HepG2 (cell line): ENCODE data around the gene COBLL1. TPM values are rescaled to one million over a fixed set of nuclear protein-coding genes. Genes with fewer than 3 reads are reported as not detected.

ENCODE experiments used
- ATAC-seq: fragments of 200-7000 bp; cut with Tn5 transposase; 3 replicates; pipeline ENCODE4 v1.9.1; 2020; ENCODE audit warnings: mild to moderate bottlenecking, moderate library complexity
- BruUV-seq: library from RNA; stranded (reverse); fragments of 400-500 nt; replicated peaks from 2 replicates; lab custom pipeline; 2021; lab: Mats Ljungman, UMichigan
- CTCF ChIA-PET: fragments of 300-600 bp; formaldehyde crosslinking; extraction: SDS; loops from one replicate; lab custom pipeline; 2021; ENCODE audit warnings: low total read pairs, inconsistent platforms, low intra/inter-chr PET ratio; lab: Yijun Ruan, JAX
- POLR2A ChIA-PET: fragments of 350-600 bp; sonication (Branson Sonifier 250); formaldehyde crosslinking; loops from one replicate; lab custom pipeline; 2020; ENCODE audit warnings: antibody characterized with exemption, inconsistent platforms; lab: Yijun Ruan, JAX
- DNase-seq: peaks from one replicate; pipeline ENCODE4 v3.0.0-alpha.2; 2015; ENCODE audit warnings: low spot score
- FAIRE-seq: peaks from 3 replicates; lab custom pipeline; 2011; peaks lifted over from hg19 to GRCh38; lab: Jason Lieb, UNC
- H2AFZ ChIP-seq: one replicate; pipeline ENCODE4 v1.6.1; 2011; ENCODE audit warnings: low read length, inconsistent platforms
- H3K27ac ChIP-seq: fragments of 300-600 bp; 3 replicates; pipeline ENCODE4 v1.8.0; 2011; ENCODE audit warnings: mixed run types, mild to moderate bottlenecking, mixed read lengths, low read length, inconsistent platforms; ENCODE audit not compliant: insufficient read depth; ENCODE audit errors: extremely low read length
- H3K27me3 ChIP-seq, 2 experiments: fragments of 200-600 bp in 1 of 2; 2 replicates in 1 of 2; 3 replicates in 1 of 2; pipeline versions ENCODE4 v1.6.0 to v1.8.0; 2011; ENCODE audit warnings: low read length in 2 of 2, mild to moderate bottlenecking in 2 of 2, moderate library complexity in 2 of 2, inconsistent platforms in 1 of 2; ENCODE audit not compliant: insufficient read depth in 2 of 2, control insufficient read depth in 1 of 2
- H3K36me3 ChIP-seq, 2 experiments: fragments of 200-600 bp in 1 of 2; replicated peaks in 1 of 2; 2 replicates in 1 of 2; 3 replicates in 1 of 2; pipeline versions ENCODE4 v1.5.1 to v1.8.0; 2011; ENCODE audit warnings: low read length in 2 of 2, inconsistent platforms in 1 of 2; ENCODE audit not compliant: insufficient read depth in 2 of 2, control insufficient read depth in 1 of 2
- H3K4me1 ChIP-seq: 2 replicates; pipeline ENCODE4 v1.5.1; 2012; ENCODE audit warnings: low read length, inconsistent platforms; ENCODE audit not compliant: insufficient read depth
- H3K4me2 ChIP-seq: 2 replicates; pipeline ENCODE4 v1.6.0; 2011; ENCODE audit warnings: low read depth, low read length, inconsistent platforms
- H3K4me3 ChIP-seq, 3 experiments: fragments of 200-600 bp in 1 of 3; sonication (generic), shearing (Covaris generic) in 1 of 3; replicated peaks in 1 of 3; 2 replicates each; pipeline ENCODE4 v1.5.1; 2011 to 2016; ENCODE audit warnings: low read length in 3 of 3, inconsistent platforms in 2 of 3, low read depth in 2 of 3, mild to moderate bottlenecking in 2 of 3, control low read depth in 1 of 3, mixed read lengths in 1 of 3; ENCODE audit not compliant: insufficient read depth in 1 of 3
- H3K79me2 ChIP-seq: one replicate; pipeline ENCODE4 v1.6.1; 2011; ENCODE audit warnings: low read length, inconsistent platforms; ENCODE audit not compliant: insufficient read depth
- H3K9ac ChIP-seq: 2 replicates; pipeline ENCODE4 v1.6.0; 2011; ENCODE audit warnings: mild to moderate bottlenecking, low read depth, low read length, inconsistent platforms; ENCODE audit not compliant: insufficient read depth
- H3K9me3 ChIP-seq: 2 replicates; pipeline ENCODE4 v1.5.1; 2012; ENCODE audit warnings: mild to moderate bottlenecking, low read length
- H4K20me1 ChIP-seq: 2 replicates; pipeline ENCODE4 v1.6.0; 2011; ENCODE audit warnings: inconsistent platforms, mild to moderate bottlenecking, low read length, moderate library complexity; ENCODE audit not compliant: insufficient read depth
- POGZ ChIP-seq: sonication (generic); formaldehyde crosslinking; IDR thresholded peaks from 2 replicates; pipeline ENCODE4 v1.4.0; 2020; ENCODE audit warnings: mild to moderate bottlenecking, missing genetic modification reagents
- SALL1 ChIP-seq: sonication (generic); formaldehyde crosslinking; IDR thresholded peaks from 2 replicates; pipeline ENCODE4 v1.8.0; 2022; ENCODE audit warnings: mild to moderate bottlenecking, missing genetic modification reagents
- SNAPC2 ChIP-seq: sonication (generic); formaldehyde crosslinking; IDR thresholded peaks from 2 replicates; pipeline ENCODE4 v1.8.1; 2022; ENCODE audit warnings: mild to moderate bottlenecking, missing genetic modification reagents
- ZKSCAN8 ChIP-seq: IDR thresholded peaks from 2 replicates; pipeline ENCODE4 v1.6.1; 2016; ENCODE audit warnings: borderline replicate concordance, missing genetic modification reagents, missing compliant biosample characterization
- ZMYM3 ChIP-seq: sonication (generic); formaldehyde crosslinking; IDR thresholded peaks from 2 replicates; pipeline ENCODE4 v1.5.1; 2020; ENCODE audit warnings: mild to moderate bottlenecking, missing genetic modification reagents
- ZNF121 ChIP-seq: sonication (generic); formaldehyde crosslinking; IDR thresholded peaks from 2 replicates; pipeline ENCODE4 v1.5.0; 2020; ENCODE audit warnings: mild to moderate bottlenecking, missing genetic modification reagents
- ZNF224 ChIP-seq: sonication (generic); formaldehyde crosslinking; IDR thresholded peaks from 2 replicates; pipeline ENCODE4 v1.5.0; 2020; ENCODE audit warnings: mild to moderate bottlenecking, missing genetic modification reagents
- ZNF354B ChIP-seq: sonication (generic); formaldehyde crosslinking; IDR thresholded peaks from 2 replicates; pipeline ENCODE4 v1.8.0; 2022; ENCODE audit warnings: mild to moderate bottlenecking, missing genetic modification reagents
- ZNF367 ChIP-seq: sonication (generic); formaldehyde crosslinking; IDR thresholded peaks from 2 replicates; pipeline ENCODE4 v1.4.0; 2020; ENCODE audit warnings: missing genetic modification reagents, borderline replicate concordance
- ZNF629 ChIP-seq: sonication (generic); formaldehyde crosslinking; conservative IDR thresholded peaks from 2 replicates; pipeline ENCODE4 v1.5.0; 2020; ENCODE audit warnings: missing genetic modification reagents
- ZNF788 ChIP-seq: sonication (generic); formaldehyde crosslinking; IDR thresholded peaks from 2 replicates; pipeline ENCODE4 v1.5.0; 2020; ENCODE audit warnings: mild to moderate bottlenecking, missing genetic modification reagents, borderline replicate concordance
- in situ Hi-C: cut with HindIII; loops from 2 replicates; pipeline ENCODE4 v1.10.0; 2017; ENCODE audit warnings: low pct_unique_long_range_greater_than_20kb; ENCODE audit not compliant: extremely low pct_ligation_motif_present
- intact Hi-C: fragments of 100-400 bp; cut with micrococcal nuclease; formaldehyde crosslinking; loops from one replicate; pipeline ENCODE4 v1.10.0; 2022; ENCODE audit not compliant: unreplicated experiment
- polyA plus RNA-seq, 8 experiments: library from polyadenylated mRNA; depleted of rRNA in 3 of 8; stranded (reverse) in 7 of 8; unstranded in 1 of 8; fragments of >200 nt; fragmentation: Illumina TruSeq in 4 of 8; extraction: Trizol in 4 of 8; gene quantifications; 2 replicates each; pipeline versions ENCODE4 v1.2.1 to v1.2.3, GENCODE V29; 2011 to 2016; ENCODE audit warnings: low read depth in 4 of 8, missing spikeins in 1 of 8, mixed read lengths in 1 of 8; ENCODE audit not compliant: insufficient read depth in 1 of 8
- total RNA-seq, 5 experiments: library from RNA; depleted of rRNA; stranded (reverse); fragments of >200 nt; fragmentation: Illumina TruSeq; extraction: Trizol; gene quantifications; 2 replicates each; pipeline ENCODE4 v1.2.3, GENCODE V29; 2016; ENCODE audit warnings: low read depth in 1 of 5
- TF ChIP-seq, protein P1 (sequence below): IDR thresholded peaks from 2 replicates; pipeline ENCODE4 v1.6.1; 2016; ENCODE audit warnings: low read depth, borderline replicate concordance

Gene COBLL1
- total and polyA plus RNA-seq, 2 of the 13 experiments (the other 11 are each of a cell fraction or from before 2014, with no cell fraction given): 32.6 to 86.8 TPM

GRCh38 chr2:164860694-164861042 lies 19.0 kb upstream of the COBLL1 start:
- Histone ChIP-seq H3K4me3 (no peak overlapping the region), H3K27ac (peak overlapping the region; percentile 65), H3K4me1 (peaks cover 33% of the 10 kb centered on the region), H3K27me3 (no peaks in the 10 kb centered on the region), H4K20me1 (no peaks in the 10 kb centered on the region), H3K79me2 (peaks cover 6% of the 10 kb centered on the region), H3K9me3 (no peaks in the 10 kb centered on the region), H3K9ac (peak overlapping the region; percentile 4; the same call in 1 of the 2 replicates), H2AFZ (peak overlapping the region; percentile 34), H3K4me2 (0 out of 2 replicates have a peak overlapping the region, but pooled peaks have one; percentile 1), H3K36me3 (no peaks in the 10 kb centered on the region)
- ChIA-PET POLR2A (interaction anchor here (1.3 to 6.7 kb wide), 5 partner anchors 16 to 50 kb away, joined by 3 to 71 read pairs (median 9); partner anchors contain the start of gene COBLL1), CTCF (no interaction called here)
- BruUV-seq: no TSS peak
- in situ Hi-C loops (no loop called here), intact Hi-C loops (loop anchor here (2.0 kb wide), 1 partner anchor 20 kb away; the partner anchor contains the start of gene COBLL1)
- no peak for FAIRE-seq
- no peak; the same call in 1 of the 3 replicates for ATAC-seq
- DNase-seq: no peak
- TF ChIP-seq ZNF367 (no peak), SALL1 (CRISPR knock-in tag) (0 out of 2 replicates have a peak, but pooled peaks have one; percentile 30), SNAPC2 (CRISPR knock-in tag) (0 out of 2 replicates have a peak, but pooled peaks have one; percentile 40), ZNF121 (peak; percentile 98), ZNF629 (peak; percentile 69), POGZ (no peak), ZMYM3 (CRISPR knock-in tag) (peak; percentile 79), ZNF354B (CRISPR knock-in tag) (0 out of 2 replicates have a peak, but pooled peaks have one; percentile 23), ZNF788 (CRISPR knock-in tag) (peak; percentile 59), ZNF224 (CRISPR knock-in tag) (0 out of 2 replicates have a peak, but pooled peaks have one; percentile 47), ZKSCAN8 (no peak)
- TF ChIP-seq, protein P1, sequence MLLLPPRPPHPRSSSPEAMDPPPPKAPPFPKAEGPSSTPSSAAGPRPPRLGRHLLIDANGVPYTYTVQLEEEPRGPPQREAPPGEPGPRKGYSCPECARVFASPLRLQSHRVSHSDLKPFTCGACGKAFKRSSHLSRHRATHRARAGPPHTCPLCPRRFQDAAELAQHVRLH (CRISPR knock-in tag): peak; percentile 35; the same call in 1 of the 2 replicates
